HEK293 (cell line): ENCODE measurements around the gene NUDT21.

Experiments used
- CTCF ChIA-PET: fragments of 350-600 bp; formaldehyde crosslinking; extraction: SDS; loops from one replicate; lab custom pipeline; 2021; ENCODE audit warnings: antibody characterized with exemption; lab: Yijun Ruan, JAX
- POLR2A ChIA-PET: fragments of 300-600 bp; formaldehyde crosslinking; extraction: SDS; loops from one replicate; lab custom pipeline; 2020; ENCODE audit warnings: antibody characterized with exemption, inconsistent platforms; lab: Yijun Ruan, JAX
- H3K27ac ChIP-seq: fragments of 200-500 bp; sonication (Bioruptor generic); 2 replicates; pipeline ENCODE4 v1.5.1; 2014; ENCODE audit warnings: low read depth, low read length, control low read depth, inconsistent platforms; ENCODE audit errors: extremely low read depth
- H3K36me3 ChIP-seq, 2 experiments: fragments of 200-500 bp in 1 of 2; sonication (Bioruptor generic) in 1 of 2; 1 replicate in 1 of 2; 2 replicates in 1 of 2; pipeline ENCODE4 v1.5.1; 2014 to 2017; ENCODE audit warnings: inconsistent platforms in 2 of 2, low read length in 2 of 2; ENCODE audit not compliant: control insufficient read depth in 2 of 2, insufficient read depth in 1 of 2
- H3K4me1 ChIP-seq: fragments of 200-500 bp; sonication (Bioruptor generic); 2 replicates; pipeline ENCODE4 v1.5.1; 2014; ENCODE audit warnings: mild to moderate bottlenecking, low read length, inconsistent platforms; ENCODE audit not compliant: control insufficient read depth, insufficient read depth
- H3K4me3 ChIP-seq: 2 replicates; pipeline ENCODE4 v1.5.1; 2011; ENCODE audit warnings: low read depth, mild to moderate bottlenecking, control low read depth, low read length, moderate library complexity
- H3K9me3 ChIP-seq: fragments of 200-500 bp; sonication (Bioruptor generic); 2 replicates; pipeline ENCODE4 v1.5.1; 2014; ENCODE audit warnings: low read depth, low read length, inconsistent platforms; ENCODE audit not compliant: control insufficient read depth, insufficient read depth
- CTCF ChIP-seq: fragments of 450-650 bp; formaldehyde crosslinking; IDR thresholded peaks from 2 replicates; pipeline ENCODE4 v1.5.1; 2016; ENCODE audit warnings: missing biosample characterization, missing genetic modification characterization
- FEZF1 ChIP-seq: fragments of 450-650 bp; formaldehyde crosslinking; IDR thresholded peaks from 2 replicates; pipeline ENCODE4 v1.5.1; 2016; ENCODE audit warnings: missing biosample characterization, missing genetic modification characterization
- KLF8 ChIP-seq: fragments of 450-650 bp; formaldehyde crosslinking; IDR thresholded peaks from 2 replicates; pipeline ENCODE4 v1.5.1; 2016; ENCODE audit warnings: missing biosample characterization, missing genetic modification characterization
- MYNN ChIP-seq: fragments of 450-650 bp; formaldehyde crosslinking; IDR thresholded peaks from 2 replicates; pipeline ENCODE4 v1.5.1; 2016; ENCODE audit warnings: missing biosample characterization, missing genetic modification characterization, borderline replicate concordance
- OSR2 ChIP-seq: fragments of 450-650 bp; formaldehyde crosslinking; IDR thresholded peaks from 2 replicates; pipeline ENCODE4 v1.5.1; 2016; ENCODE audit warnings: missing biosample characterization, missing genetic modification characterization
- PATZ1 ChIP-seq: fragments of 450-650 bp; formaldehyde crosslinking; IDR thresholded peaks from 2 replicates; pipeline ENCODE4 v1.5.1; 2016; ENCODE audit warnings: missing biosample characterization, missing genetic modification characterization
- SP7 ChIP-seq: fragments of 450-650 bp; formaldehyde crosslinking; IDR thresholded peaks from 2 replicates; pipeline ENCODE4 v1.5.1; 2016; ENCODE audit warnings: missing biosample characterization, missing genetic modification characterization
- TCF7L2 ChIP-seq: IDR thresholded peaks from 2 replicates; pipeline ENCODE4 v1.6.1; 2011; ENCODE audit warnings: low read depth, mild to moderate bottlenecking, inconsistent platforms, low read length, moderate library complexity, borderline replicate concordance
- ZBTB17 ChIP-seq: fragments of 450-650 bp; formaldehyde crosslinking; IDR thresholded peaks from 2 replicates; pipeline ENCODE4 v1.5.1; 2016; ENCODE audit warnings: missing biosample characterization, missing genetic modification characterization
- ZBTB44 ChIP-seq: fragments of 450-650 bp; IDR thresholded peaks from 2 replicates; pipeline ENCODE4 v1.5.1; 2018; ENCODE audit warnings: missing biosample characterization, mild to moderate bottlenecking, missing genetic modification characterization
- ZFP37 ChIP-seq: fragments of 450-650 bp; formaldehyde crosslinking; IDR thresholded peaks from 2 replicates; pipeline ENCODE4 v1.5.1; 2016; ENCODE audit warnings: missing biosample characterization, missing genetic modification characterization
- ZNF10 ChIP-seq: fragments of 450-650 bp; formaldehyde crosslinking; IDR thresholded peaks from 2 replicates; pipeline ENCODE4 v1.5.1; 2017; ENCODE audit warnings: missing biosample characterization, missing genetic modification characterization
- ZNF121 ChIP-seq: fragments of 450-650 bp; formaldehyde crosslinking; IDR thresholded peaks from 2 replicates; pipeline ENCODE4 v1.5.1; 2016; ENCODE audit warnings: missing biosample characterization, missing genetic modification characterization
- ZNF140 ChIP-seq: fragments of 450-650 bp; formaldehyde crosslinking; IDR thresholded peaks from 2 replicates; pipeline ENCODE4 v1.5.1; 2016; ENCODE audit warnings: missing biosample characterization, missing genetic modification characterization
- ZNF23 ChIP-seq: fragments of 450-650 bp; formaldehyde crosslinking; IDR thresholded peaks from 2 replicates; pipeline ENCODE4 v1.5.1; 2016; ENCODE audit warnings: missing biosample characterization, missing genetic modification characterization, borderline replicate concordance
- ZNF280C ChIP-seq: fragments of 450-650 bp; formaldehyde crosslinking; IDR thresholded peaks from 2 replicates; pipeline ENCODE4 v1.5.1; 2016; ENCODE audit warnings: missing biosample characterization, missing genetic modification characterization
- ZNF501 ChIP-seq: fragments of 450-650 bp; formaldehyde crosslinking; IDR thresholded peaks from 2 replicates; pipeline ENCODE4 v1.5.1; 2016; ENCODE audit warnings: missing biosample characterization, missing genetic modification characterization
- ZNF518A ChIP-seq: fragments of 450-650 bp; formaldehyde crosslinking; conservative IDR thresholded peaks from 2 replicates; pipeline ENCODE4 v1.5.1; 2016; ENCODE audit warnings: low read depth, missing biosample characterization, missing genetic modification characterization
- ZNF654 ChIP-seq: fragments of 450-650 bp; formaldehyde crosslinking; IDR thresholded peaks from 2 replicates; pipeline ENCODE4 v1.5.1; 2016; ENCODE audit warnings: low read depth, missing biosample characterization, missing genetic modification characterization

The NUDT21 gene

GRCh38 chr16:56436258-56436657 lies 14.9 kb downstream of the NUDT21 start:
- peaks cover 19 to 79% of the 10 kb centered on the region in 2 experiments for H3K36me3 ChIP-seq
- H3K27ac ChIP-seq: no peak overlapping the region
- ChIA-PET POLR2A (interaction anchor here (1.6 kb wide), 1 partner anchor 15 kb away, joined by 3 read pairs; the partner anchor contains the start of genes NUDT21 and OGFOD1), CTCF (no interaction called here)
- H3K4me1 ChIP-seq: no peaks in the 10 kb centered on the region
- TF ChIP-seq ZBTB17 (tag by site-specific recombination) (no peak), SP7 (tag by site-specific recombination) (peak; percentile 73), PATZ1 (tag by site-specific recombination) (no peak)
- H3K4me3 ChIP-seq: no peak overlapping the region
- H3K9me3 ChIP-seq: no peaks in the 10 kb centered on the region

- peaks cover 0 to 30% of the 10 kb centered on the region in 2 experiments; a peak in 1 of 3 replicates for H3K36me3 ChIP-seq
- ChIA-PET CTCF (interaction anchor here (1.6 kb wide), 1 partner anchor 72 kb away, joined by 4 read pairs; no protein-coding TSS in a partner anchor), POLR2A (interaction anchor here (3.1 kb wide), 1 partner anchor 23 kb away, joined by 12 read pairs; the partner anchor contains the start of genes NUDT21 and OGFOD1)
- H3K4me1 ChIP-seq: peaks cover under 1% of the 10 kb centered on the region; the same call in 1 of the 2 replicates
- no peaks in the 10 kb centered on the region for H3K9me3 ChIP-seq
- H3K27ac ChIP-seq: no peak overlapping the region
- no peak for TF ChIP-seq ZNF140 (tag by site-specific recombination)
- no peak for TF ChIP-seq ZFP37 (tag by site-specific recombination)
- no peak for TF ChIP-seq CTCF (tag by site-specific recombination)
- TF ChIP-seq FEZF1: no peak
- TF ChIP-seq OSR2 (tag by site-specific recombination): no peak
- no peak for TF ChIP-seq TCF7L2
- no peak for TF ChIP-seq MYNN (tag by site-specific recombination)
- no peak for TF ChIP-seq ZBTB44 (tag by site-specific recombination)
- no peak for TF ChIP-seq ZNF280C (tag by site-specific recombination)
- no peak overlapping the region for H3K4me3 ChIP-seq
Observed at GRCh38 chr16:56428091-56428490, 23.0 kb downstream of the NUDT21 start.

- Histone ChIP-seq H3K4me1 (peaks cover 15% of the 10 kb centered on the region), H3K27ac (no peak overlapping the region), H3K4me3 (no peak overlapping the region), H3K9me3 (no peaks in the 10 kb centered on the region), H3K36me3 (peaks cover 0 to 16% of the 10 kb centered on the region in 2 experiments; a peak in 1 of 3 replicates)
- ChIA-PET POLR2A (interaction anchor here (3.1 kb wide), 1 partner anchor 24 kb away, joined by 12 read pairs; the partner anchor contains the start of genes NUDT21 and OGFOD1), CTCF (interaction anchor here (0.6 to 1.6 kb wide), 5 partner anchors 11 to 1472 kb away, joined by 3 to 7 read pairs (median 4); no protein-coding TSS in a partner anchor)
- no peak for TF ChIP-seq ZNF23
- TF ChIP-seq ZNF121 (tag by site-specific recombination): 0 out of 2 replicates have a peak, but pooled peaks have one; percentile 24
- TF ChIP-seq ZNF501 (tag by site-specific recombination): no peak
- no peak for TF ChIP-seq KLF8 (tag by site-specific recombination)
- no peak for TF ChIP-seq ZNF654 (tag by site-specific recombination)
- no peak for TF ChIP-seq ZNF10 (tag by site-specific recombination)
- no peak for TF ChIP-seq ZNF518A (tag by site-specific recombination)
Observed at GRCh38 chr16:56426585-56426984, 24.5 kb downstream of the NUDT21 start.
